Measurements from ENCODE around the gene POLA1. TPM values are rescaled to one million over a fixed set of nuclear protein-coding genes. Genes with fewer than 3 reads are reported as not detected.

POLA1 gene
- total RNA-seq, 4 donors from 2014 or later = 10.1 to 15.3 (median 13.1) TPM

DNA sequence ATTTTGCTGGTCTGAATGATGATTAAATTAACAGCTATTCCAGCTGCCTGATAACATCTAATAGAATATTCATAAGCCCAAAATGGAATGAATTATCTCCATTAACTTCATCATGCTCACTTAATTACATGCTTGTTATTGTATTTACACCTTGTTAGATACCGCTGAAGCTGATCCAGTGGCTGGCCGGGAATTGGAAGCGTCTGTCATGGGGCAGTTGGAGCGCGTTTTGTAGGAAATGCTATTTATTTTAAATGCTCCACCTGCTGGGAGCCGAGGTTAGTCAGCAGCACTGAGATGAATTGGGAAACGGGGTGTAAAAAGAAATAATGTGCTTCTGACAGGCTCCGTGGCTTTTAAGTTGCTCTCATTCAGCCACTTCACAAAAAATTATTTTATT is 296.8 kb downstream of the POLA1 start:
- Histone ChIP-seq H3K27ac (no peak overlapping the region), H3K27me3 (no peaks in the 10 kb centered on the region), H3K36me3 (no peaks in the 10 kb centered on the region), H3K4me1 (no peaks in the 10 kb centered on the region), H3K9me3 (no peaks in the 10 kb centered on the region), H3K4me3 (no peak overlapping the region)
- TF ChIP-seq, protein P1, sequence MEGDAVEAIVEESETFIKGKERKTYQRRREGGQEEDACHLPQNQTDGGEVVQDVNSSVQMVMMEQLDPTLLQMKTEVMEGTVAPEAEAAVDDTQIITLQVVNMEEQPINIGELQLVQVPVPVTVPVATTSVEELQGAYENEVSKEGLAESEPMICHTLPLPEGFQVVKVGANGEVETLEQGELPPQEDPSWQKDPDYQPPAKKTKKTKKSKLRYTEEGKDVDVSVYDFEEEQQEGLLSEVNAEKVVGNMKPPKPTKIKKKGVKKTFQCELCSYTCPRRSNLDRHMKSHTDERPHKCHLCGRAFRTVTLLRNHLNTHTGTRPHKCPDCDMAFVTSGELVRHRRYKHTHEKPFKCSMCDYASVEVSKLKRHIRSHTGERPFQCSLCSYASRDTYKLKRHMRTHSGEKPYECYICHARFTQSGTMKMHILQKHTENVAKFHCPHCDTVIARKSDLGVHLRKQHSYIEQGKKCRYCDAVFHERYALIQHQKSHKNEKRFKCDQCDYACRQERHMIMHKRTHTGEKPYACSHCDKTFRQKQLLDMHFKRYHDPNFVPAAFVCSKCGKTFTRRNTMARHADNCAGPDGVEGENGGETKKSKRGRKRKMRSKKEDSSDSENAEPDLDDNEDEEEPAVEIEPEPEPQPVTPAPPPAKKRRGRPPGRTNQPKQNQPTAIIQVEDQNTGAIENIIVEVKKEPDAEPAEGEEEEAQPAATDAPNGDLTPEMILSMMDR (IDR thresholded peaks at IDR 0.05) = no peak
- TF ChIP-seq POLR2A (IDR thresholded peaks at IDR 0.05) = no peak
- TF ChIP-seq POLR2AphosphoS5 (IDR thresholded peaks at IDR 0.05) = no peak
- no peak for TF ChIP-seq EP300 (IDR thresholded peaks at IDR 0.05)
- no peak for DNase-seq (ENCODE audit: low spot score in 2 of 2)
- WGBS = 60% methylated on average over 8 of the region's 8 CpGs

DNA sequence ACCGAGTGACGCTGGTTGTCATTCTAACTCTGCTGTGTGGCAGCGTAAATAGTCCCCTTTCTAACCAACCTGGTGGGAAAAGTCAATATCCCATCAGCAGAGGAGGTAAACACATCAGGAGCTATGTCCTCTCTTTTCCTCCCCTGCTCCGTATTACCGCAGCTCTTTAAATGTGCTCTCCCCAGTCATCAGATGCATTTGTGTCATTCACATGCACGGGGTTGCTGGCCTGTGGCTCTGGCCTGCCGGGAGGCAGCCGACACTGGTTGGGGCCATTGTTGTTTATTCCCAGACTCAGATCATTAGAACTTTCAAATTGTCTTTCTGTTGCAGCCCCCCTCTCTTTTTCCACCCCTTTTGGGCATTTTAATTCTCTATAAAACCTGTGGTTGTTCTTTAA is 300.2 kb downstream of the POLA1 start:
- Histone ChIP-seq H3K27ac (no peak overlapping the region), H3K9me3 (no peaks in the 10 kb centered on the region), H3K27me3 (no peaks in the 10 kb centered on the region), H3K4me3 (no peak overlapping the region), H3K4me1 (no peaks in the 10 kb centered on the region), H3K36me3 (no peaks in the 10 kb centered on the region)
- no peak for DNase-seq (ENCODE audit: low spot score in 2 of 2)
- TF ChIP-seq EP300 (IDR thresholded peaks at IDR 0.05) = no peak
- TF ChIP-seq, protein P1 (IDR thresholded peaks at IDR 0.05) = no peak
- TF ChIP-seq POLR2AphosphoS5 (IDR thresholded peaks at IDR 0.05) = no peak
- TF ChIP-seq POLR2A (IDR thresholded peaks at IDR 0.05) = no peak
- 69% methylated on average over 8 of the region's 8 CpGs for WGBS

DNA sequence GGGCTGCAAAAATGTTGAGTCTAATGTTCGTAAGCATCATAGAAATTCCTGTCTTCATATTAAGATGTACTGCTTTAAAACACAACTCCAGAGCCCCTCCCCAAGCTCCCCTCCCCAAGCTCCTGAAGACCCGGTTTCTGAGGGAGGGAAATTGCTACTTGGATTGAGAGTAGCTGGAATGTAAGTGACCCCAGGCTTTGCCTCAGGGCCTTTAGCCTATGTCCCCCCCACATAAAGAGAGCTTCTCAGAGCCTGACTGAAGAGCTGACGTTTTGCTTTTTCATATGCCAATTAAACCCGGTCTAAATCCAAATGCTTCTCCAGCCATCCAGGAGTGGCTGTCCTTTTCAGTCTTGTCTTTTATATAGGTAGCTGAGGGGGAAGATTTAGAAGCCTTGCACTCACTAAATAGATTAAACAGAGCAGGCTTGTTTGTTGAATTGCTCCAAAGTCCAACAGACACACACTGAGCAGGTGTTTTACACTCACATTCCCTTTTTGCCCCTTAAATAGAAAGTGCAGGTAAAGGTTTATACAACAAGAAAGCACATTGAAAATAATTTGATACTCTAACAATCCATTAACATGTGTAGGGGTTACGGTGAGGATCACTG is 302.5 kb downstream of the POLA1 start:
- Histone ChIP-seq H3K4me1 (no peaks in the 10 kb centered on the region), H3K4me3 (no peak overlapping the region), H3K27ac (no peak overlapping the region), H3K36me3 (no peaks in the 10 kb centered on the region), H3K27me3 (no peaks in the 10 kb centered on the region), H3K9me3 (no peaks in the 10 kb centered on the region)
- no peak for DNase-seq (ENCODE audit: low spot score in 2 of 2)
- no peak for TF ChIP-seq EP300 (IDR thresholded peaks at IDR 0.05)
- no peak for TF ChIP-seq POLR2AphosphoS5 (IDR thresholded peaks at IDR 0.05)
- TF ChIP-seq POLR2A (IDR thresholded peaks at IDR 0.05) = no peak
- TF ChIP-seq, protein P1 (IDR thresholded peaks at IDR 0.05) = no peak
- WGBS = 48% methylated on average over 5 of the region's 5 CpGs

DNA sequence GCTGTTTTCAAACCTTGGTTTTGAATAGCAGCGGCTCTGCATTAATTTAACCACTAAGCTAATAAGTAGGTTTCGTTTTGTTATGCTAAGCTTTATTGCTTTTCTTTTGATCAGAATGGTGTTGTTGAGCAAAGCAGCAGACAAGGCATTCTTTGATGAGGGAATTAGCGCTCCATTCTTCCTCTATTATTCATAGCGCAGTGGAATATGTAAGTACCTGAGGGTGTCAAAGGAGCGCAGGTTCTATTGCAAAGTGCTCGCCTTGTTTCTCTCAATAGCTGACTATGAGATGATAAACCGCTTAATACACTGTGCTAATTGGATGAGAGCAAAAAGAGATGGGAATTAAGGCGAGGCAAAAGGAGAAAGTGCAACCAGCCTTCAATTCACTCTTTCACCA is 305.8 kb downstream of the POLA1 start:
- no peaks in the 10 kb centered on the region for H3K36me3 ChIP-seq
- peaks cover 12% of the 10 kb centered on the region for H3K4me1 ChIP-seq
- 52% methylated on average over 8 of the region's 8 CpGs for WGBS
- H3K4me3 ChIP-seq = no peak overlapping the region
- H3K9me3 ChIP-seq = no peaks in the 10 kb centered on the region
- peaks cover 20% of the 10 kb centered on the region for H3K27me3 ChIP-seq
- DNase-seq (ENCODE audit: low spot score in 2 of 2) = no peak
- H3K27ac ChIP-seq = no peak overlapping the region
- TF ChIP-seq EP300 (IDR thresholded peaks at IDR 0.05) (no peak), POLR2AphosphoS5 (IDR thresholded peaks at IDR 0.05) (no peak), POLR2A (IDR thresholded peaks at IDR 0.05) (no peak)
- TF ChIP-seq, protein P1 (IDR thresholded peaks at IDR 0.05) = no peak

DNA sequence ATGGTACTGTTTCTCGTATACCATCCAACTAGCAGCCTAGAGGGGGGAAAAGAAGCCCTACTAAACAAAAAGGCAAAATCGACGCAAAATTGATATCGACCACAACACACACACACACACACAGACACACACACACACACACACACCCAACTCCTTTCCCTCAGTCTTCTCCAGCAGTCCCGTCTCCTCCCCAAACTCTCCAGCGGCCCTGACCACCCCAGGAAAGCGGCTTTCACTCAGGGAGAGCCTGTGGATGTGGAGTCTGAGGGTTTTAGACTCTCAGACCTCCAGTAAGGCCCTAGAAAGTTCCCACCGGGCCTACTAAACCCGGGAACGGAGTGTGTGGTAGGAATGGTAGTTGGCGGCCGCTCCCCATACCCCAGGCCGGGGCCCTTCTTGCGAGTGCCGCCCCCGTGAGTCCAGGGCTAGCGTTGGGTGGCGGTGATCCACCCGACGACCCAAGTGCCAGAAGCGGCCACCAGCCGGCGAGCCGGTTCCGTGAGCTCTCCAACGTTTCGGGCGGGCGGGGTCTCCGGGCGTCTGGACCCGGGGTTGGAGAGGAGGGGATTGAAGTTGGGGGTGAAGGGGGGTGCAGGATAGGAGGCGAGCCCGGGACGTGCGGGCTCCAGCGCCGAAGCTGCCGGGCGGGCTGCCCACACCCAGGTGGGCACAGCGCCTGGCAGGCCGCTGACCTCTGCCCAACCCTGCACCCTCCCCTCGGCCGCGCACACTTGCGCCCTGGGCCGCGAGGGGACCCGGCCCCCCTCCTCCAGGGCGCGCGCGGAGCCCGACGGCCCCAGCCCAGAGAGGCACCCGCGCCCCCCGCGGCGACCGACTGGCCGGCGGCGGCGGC is 308.3 kb downstream of the POLA1 start:
- no peak for DNase-seq (ENCODE audit: low spot score in 2 of 2)
- no peaks in the 10 kb centered on the region for H3K9me3 ChIP-seq
- H3K27me3 ChIP-seq = peaks cover 45% of the 10 kb centered on the region
- H3K36me3 ChIP-seq = no peaks in the 10 kb centered on the region
- TF ChIP-seq, protein P1 (IDR thresholded peaks at IDR 0.05) = no peak
- TF ChIP-seq EP300 (IDR thresholded peaks at IDR 0.05) = no peak
- no peak for TF ChIP-seq POLR2AphosphoS5 (IDR thresholded peaks at IDR 0.05)
- no peak for TF ChIP-seq POLR2A (IDR thresholded peaks at IDR 0.05)
- H3K4me3 ChIP-seq = peak overlapping the region; percentile 29
- peaks cover 32% of the 10 kb centered on the region for H3K4me1 ChIP-seq
- 53% methylated on average over 24 of the region's 65 CpGs for WGBS
- H3K27ac ChIP-seq = no peak overlapping the region
